Inflammatory macrophage treated with lipopolysaccharide for 4 hours (primary cell): ENCODE data around the gene ELOA.
"Not testable (repeated sequence)": the region's sequence is repeated elsewhere in the genome, so short reads cannot be mapped to it uniquely, and the experiment has no call there.

Experiments
- DNase-seq: peaks from one replicate; pipeline ENCODE4 v3.0.0-alpha.2; 2020

Gene ELOA

DNA sequence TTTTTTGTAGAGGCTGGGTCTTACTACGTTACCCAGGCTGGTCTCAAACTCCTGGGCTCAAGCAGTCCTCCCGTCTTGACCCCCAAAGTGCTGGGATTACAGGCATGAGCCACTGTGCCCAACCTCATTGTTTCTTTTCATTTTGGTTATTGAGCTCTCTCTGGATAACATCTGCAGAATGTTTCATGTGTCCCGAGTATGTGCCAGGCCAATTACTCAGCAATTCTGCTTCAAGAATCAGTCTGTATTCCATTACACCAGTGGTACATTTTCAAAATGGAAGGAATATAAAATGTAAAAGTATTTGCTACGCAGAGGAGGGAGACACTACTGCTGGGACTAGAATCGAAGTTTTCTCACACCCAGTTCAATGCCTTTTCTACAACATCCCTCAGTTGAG, 1.7 kb upstream of the ELOA start:
- DNase-seq: no peak

DNA sequence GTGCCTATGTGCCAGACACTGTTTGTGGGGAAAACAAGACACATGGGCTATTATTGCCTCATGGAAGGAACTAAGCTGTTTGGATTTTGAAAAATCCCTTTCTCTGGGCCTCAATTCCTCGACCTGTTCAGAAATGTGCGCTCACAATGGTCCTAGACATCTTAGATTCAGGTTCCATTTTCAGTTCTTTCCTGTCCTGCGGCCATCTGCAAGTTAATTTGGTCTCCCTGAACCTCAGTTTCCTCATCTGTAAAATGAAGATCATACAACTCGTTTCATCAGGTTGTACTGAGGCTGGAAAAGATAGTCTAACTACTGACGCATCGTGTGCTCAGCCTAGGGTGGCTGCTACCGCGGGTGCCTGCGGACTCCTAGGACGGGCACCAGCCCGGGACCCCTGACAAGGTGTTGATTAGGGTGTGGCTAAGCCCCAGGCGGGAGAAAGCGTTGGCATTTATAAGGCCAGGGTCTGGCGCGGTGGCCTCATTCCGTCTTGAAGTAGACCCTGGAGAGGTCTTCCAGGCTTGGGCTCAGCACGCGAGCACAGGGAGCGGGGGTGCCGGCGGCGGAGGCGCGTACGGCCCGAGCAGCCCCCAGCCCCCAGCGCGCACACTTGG, 493 bp upstream of the ELOA start:
- DNase-seq: no peak

DNA sequence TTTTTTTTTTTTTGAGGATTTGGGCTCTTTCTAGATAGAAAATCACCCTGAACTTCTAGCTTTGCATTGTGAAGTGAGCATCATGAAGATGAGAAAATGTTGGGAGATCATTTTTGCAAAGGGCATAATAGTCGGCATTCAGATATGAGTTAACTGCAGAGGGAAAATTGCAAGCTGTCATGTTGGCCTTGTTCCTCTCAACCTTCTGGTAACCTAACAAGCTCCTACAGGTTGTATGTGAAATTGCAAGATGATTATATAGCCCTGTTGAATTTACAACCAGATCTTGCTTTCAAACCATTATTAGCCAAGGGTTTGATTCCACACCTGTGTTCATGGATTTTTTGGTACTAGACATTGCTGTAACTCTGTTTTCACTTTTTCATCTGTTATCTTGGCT, 2.2 kb downstream of the ELOA start:
- DNase-seq: peak; percentile 59

DNA sequence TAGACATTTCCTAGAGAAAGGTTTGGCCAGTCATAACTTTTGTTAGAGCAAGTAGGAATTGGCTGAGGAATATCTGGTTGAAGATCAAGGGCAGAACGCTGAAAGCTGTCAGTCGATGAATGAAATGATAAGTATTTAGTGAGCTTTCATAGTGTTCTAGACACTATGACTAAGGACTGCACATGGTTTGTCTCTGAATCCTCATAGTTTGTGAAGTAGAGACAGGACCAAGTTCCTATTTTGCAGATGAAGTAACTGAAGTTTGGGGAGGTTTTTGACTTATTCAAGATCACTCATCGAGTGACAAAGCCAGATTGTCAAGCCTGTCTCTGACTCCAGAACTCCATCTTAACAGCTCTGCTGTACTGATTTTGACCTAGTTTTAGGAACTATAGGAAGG, 4.7 kb downstream of the ELOA start:
- DNase-seq: peak; percentile 61

DNA sequence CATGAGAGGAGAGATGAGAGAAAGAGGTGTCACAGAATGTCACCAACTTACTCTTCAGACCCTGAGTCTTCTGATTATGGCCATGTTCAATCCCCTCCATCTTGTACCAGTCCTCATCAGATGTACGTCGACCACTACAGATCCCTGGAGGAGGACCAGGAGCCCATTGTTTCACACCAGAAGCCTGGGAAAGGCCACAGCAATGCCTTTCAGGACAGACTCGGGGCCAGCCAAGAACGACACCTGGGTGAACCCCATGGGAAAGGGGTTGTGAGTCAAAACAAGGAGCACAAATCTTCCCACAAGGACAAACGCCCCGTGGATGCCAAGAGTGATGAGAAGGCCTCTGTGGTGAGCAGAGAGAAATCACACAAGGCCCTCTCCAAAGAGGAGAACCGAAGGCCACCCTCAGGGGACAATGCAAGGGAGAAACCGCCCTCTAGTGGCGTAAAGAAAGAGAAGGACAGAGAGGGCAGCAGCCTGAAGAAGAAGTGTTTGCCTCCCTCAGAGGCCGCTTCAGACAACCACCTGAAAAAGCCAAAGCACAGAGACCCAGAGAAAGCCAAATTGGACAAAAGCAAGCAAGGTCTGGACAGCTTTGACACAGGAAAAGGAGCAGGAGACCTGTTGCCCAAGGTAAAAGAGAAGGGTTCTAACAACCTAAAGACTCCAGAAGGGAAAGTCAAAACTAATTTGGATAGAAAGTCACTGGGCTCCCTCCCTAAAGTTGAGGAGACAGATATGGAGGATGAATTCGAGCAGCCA, 8.0 kb downstream of the ELOA start:
- DNase-seq: peak; percentile 64

DNA sequence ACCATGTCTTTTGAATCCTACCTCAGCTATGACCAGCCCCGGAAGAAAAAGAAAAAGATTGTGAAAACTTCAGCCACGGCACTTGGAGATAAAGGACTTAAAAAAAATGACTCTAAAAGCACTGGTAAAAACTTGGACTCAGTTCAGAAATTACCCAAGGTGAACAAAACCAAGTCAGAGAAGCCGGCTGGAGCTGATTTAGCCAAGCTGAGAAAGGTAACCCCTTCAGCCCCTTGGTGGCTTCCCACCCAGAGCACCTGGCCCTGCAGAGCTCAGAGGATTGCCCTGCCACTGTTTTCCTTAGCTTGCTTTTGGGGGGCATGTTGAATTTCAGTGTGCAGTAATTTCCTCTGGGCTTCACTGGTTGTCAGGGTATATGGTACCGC, 8.5 kb downstream of the ELOA start:
- no peak for DNase-seq

DNA sequence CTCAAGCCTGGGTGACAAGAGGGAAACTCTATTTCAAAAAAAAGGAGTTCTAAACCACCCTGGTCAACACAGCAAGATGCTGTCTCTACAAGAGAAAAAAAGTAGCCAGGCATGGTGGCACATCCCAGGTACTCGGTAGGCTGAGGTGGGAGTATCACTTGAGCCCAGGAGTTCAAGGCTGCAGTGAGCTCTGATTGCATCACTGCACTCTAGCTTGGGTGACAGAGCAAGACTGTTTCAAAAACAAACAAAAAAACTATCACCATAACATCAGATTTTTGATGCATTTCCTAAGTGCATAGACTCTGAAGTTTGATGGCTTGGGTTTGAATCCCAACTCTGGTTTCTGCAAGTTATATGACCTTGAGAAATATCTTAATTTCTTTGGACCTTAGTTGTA, 9.6 kb downstream of the ELOA start:
- DNase-seq: no peak

DNA sequence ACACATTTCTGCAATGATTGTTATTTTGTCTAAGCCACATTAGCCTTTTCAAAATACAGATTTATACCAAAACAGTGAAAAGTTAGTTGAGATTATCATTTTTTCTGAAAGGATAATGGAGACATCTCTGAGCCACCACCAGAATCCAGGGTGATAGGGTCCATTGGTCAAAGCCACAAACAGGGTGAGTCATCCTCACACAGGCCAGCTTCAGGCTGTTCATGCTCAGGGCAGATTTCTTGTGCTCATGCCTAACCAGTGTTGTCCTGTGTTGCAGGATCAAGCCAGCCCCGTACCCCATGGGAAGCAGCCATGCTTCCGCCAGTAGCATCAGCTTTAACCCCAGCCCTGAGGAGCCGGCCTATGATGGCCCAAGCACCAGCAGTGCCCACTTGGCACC, 13.4 kb downstream of the ELOA start:
- DNase-seq: no peak

DNA sequence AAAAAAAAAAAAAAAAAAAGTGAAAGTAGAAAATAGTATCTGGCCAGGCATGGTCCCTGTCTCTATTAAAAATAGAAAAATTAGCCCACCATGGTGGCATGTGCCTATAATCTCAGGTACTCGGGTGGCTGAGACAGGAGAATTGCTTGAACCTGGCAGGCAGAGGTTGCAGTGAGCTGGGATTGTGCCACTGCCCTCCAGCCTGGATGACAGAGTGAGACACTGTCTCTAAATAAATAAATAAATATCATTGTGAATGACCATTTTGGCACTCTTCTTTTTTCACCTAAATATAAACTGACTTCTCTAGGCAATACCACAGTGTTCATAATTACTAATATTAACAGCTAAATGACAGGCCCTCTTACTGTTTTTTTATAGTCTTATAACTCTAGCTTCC, 14.5 kb downstream of the ELOA start:
- no peak for DNase-seq

DNA sequence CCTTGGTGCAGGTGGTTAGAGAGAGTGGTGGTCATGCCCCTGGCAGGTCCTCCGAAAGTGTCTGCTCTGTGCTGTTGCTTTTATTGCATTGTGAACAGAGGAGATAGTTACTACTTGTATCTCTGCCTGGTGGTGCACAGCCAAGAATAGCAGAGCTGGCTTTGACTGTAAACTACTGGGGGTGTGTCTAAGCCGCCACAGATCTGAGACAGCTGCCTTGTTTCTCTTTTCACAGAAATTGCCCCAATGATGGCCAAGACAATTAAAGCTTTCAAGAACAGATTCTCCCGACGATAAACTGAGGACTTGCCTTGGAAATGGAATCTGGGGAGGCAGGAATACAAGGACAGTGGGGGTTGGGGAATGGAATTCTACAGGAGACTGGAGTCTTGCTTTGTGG, 16.0 kb downstream of the ELOA start:
- no peak for DNase-seq

DNA sequence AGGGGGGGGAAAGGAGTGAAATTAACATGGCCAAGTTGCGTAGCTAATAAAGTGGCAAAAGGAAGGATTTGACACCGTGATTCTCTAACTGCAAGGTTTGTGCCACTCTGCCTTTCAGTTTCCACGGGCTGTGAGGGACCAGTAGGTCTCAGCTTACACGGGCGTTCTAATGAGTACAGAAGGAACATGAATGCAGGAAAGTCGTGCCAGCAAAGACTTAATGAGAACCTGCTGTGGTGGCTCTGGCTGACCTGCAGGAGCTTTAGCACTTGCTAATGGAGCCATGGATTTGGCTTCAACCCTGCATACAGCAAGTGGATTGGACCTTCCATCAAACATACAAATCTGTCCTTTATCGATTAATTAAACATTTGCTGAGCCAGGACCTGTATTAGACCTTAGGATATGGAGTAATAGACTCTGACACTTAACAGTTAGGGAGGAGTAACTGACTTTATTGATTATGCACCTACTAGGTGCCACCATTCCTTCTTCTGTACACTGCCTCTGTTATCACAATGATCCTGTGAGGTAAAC, 19.8 kb downstream of the ELOA start:
- DNase-seq: no peak

DNA sequence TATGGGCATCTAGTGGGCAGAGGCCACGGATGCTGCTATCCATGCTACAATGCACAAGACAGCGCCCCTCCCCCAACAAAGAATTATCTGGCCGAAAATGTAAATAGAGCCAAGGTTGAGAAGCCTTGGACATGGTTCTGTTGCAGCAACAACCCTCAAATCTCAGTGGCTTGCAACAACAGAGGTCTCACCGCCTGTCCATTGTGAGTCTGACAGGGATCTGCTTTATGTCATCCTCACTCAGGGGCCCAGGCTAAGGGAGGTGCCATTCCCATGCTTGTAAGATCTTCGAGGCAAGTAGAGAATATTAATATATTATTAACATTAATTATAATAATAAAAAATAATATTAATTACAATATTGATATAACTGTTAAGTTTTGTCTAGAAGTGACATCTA, 25.5 kb downstream of the ELOA start:
- DNase-seq: no peak

DNA sequence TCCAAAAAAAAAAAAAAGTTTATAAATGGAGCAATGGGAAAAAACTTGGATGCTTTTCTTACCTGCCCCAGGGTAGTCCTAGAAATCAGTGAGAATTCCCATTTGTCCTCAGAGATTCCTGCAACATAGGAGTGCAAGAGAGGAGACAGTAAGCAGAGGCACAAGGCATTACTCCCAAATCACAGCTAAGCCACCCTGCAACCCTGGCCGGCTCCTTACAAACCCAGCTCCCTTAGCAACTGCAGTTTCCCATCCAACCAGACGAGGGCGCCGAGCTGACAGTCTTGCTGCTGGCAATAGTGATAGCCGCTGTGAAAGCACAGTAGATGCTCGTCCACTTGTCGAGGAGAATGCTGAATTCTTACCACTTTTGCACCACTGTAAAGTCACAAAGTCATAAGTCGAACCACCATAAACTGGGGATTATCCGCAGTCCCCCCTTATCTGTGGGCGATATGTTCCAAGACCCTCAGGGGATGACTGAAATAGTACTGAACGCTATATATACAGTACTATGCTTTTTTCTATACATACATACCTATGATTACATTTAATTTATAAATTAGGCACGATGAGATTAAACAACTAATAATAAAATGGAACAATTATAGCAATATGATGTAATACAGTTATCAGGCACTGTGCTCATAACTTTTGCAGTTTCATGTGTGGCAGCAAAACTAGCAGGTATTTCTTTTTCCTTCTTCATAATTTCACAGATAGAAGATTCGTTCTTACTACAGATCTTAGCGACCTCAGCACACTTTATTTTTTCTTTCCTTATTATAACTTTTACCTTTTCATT, 29.0 kb downstream of the ELOA start:
- peak; percentile 84 for DNase-seq

DNA sequence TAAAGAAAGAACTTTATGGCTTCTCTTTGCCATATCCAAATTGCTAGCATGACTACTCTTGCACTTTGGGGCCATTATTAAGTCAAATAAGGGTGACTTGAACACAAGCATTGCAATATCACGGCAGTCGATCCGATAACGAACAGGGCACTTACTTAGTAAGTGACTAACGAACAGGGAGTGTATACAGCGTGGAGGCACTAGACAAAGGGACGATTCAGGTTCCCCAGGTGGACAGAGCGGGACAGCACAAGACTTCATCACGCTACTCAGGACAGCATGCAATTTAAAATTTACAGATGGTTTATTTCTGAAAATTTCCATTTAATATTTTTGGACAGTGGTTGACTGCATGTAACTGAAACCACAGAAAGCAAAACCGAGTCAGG, 29.6 kb downstream of the ELOA start:
- no peak for DNase-seq

DNA sequence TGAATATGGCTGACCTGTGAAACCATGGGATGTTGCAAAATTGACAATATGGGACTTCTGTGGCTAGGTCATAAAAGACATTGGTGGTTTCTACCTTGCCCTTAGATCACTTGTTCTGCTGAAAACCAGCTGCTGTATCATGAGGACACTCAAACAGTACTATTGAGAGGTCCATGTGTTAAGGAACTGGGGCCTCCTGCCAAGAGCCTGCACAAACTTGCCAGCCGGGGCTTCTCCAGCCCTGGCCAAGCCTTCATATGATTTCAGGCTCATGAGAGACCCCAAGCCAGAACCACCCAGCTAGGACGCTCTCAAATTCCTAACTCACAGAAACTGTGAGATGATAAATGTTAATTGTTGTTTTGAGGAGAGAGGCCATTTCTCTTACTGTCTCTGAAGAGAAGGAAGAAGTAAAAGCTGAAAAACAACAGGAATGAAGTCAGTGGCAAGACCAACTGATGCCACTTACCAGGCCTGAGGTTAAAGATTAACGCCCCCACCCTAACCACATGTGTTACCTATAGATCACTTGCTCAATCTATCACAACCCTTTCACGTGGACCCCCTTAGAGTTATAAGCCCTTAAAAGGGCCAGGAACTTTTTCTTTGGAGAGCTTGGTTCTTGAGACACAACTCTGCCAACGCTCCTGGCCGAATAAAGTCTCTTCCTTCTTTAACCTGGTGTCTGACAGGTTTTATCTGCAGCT, 31.1 kb downstream of the ELOA start:
- DNase-seq: no peak

DNA sequence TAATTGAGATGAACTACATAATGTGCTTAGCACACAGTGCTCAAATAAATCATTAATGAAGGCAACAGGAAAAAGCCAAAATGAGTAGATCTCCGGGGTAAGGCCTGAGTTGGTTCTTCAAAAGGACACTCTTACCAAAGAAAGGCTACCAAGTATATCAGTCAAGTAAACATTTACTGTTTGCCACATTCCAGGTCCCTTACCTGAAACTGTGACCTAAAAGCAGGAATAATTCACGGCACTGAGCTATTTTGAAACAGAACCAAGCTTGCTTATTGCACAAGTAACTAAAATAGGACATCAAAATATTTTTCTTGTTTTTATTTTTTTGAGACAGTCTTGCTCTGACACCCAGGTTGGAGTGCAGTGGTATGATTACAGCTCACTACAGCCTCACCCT, 32.9 kb downstream of the ELOA start:
- no peak for DNase-seq

DNA sequence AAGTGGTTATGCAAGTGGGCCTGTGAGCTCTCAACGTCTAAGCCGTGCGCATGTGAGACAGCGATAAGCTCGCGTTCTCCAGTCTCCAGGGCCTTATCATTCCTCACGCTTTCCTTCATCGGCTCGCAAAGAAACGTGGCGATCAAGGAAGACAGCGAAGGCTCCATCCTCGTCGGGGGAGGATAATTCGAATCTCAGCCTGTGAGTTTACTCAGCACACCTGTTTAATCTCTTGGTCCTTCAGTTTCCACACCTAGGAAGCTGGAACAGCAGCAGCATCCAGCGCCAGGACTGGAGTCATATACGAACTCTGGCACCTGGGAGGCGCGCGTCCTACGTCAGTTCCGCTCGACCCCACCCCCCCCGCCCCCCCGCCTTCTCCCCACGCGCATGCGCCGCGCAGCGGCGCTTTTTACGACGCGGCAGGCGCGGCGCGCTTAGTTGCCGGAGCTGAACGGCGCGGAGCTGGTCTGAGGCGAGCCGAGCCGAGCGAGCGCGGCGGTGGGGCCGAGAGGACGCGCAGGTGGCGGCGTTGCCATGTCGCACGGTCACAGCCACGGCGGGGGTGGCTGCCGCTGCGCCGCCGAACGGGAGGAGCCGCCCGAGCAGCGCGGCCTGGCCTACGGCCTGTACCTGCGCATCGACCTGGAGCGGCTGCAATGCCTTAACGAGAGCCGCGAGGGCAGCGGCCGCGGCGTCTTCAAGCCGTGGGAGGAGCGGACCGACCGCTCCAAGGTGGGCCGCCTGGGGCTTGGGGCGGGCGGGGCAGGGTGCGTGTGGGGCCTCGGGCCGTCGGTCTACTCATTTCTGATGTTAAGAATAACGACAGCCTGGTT, 34.9 kb downstream of the ELOA start, which contains the start of gene PITHD1:
PITHD1 (plus strand) TSS at position 440 of the 836 bp plus-strand sequence; CDS start at position 538, 98 bp downstream.
- DNase-seq: peak; percentile 86

DNA sequence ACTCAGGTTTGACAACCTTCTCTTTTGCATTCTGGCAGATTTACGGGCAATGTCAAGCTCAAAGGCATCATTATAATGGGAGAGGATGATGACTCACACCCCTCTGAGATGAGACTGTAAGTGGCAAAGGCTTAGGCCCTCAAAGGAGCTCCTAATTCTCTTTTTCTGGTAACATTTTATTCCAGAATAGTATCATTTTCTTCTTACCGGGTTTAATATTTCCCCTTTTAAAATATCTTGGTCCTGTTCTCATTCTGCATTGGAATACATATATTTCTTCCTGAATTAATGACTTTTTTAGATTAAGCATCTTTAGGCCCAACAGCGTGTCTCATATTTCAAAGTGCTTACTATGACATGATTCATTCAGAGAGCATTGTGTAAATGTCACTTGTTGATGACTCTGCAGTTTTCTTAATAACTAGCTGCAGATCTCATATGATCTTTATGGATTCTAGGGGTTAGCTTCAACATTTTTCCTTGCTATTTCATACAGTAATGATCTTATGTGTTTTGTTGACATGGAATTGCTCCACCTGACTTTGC, 36.6 kb downstream of the ELOA start:
- peak; percentile 52 for DNase-seq

DNA sequence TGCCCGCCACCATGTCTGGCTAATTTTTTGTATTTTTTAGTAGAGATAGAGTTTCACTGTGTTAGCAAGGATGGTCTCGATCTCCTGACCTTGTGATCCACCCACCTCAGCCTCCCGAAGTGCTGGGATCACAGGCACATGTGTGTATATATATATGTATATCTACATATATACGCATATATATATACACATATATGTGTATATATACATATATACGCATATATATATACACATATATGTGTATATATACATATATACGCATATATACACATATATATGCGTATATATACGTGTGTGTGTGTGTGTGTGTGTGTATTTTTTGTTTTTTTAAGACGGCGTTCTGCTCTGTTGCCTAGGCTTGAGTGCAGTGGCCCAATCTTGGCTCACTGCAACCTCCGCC, 39.9 kb downstream of the ELOA start:
- not testable (repeated sequence) for DNase-seq

DNA sequence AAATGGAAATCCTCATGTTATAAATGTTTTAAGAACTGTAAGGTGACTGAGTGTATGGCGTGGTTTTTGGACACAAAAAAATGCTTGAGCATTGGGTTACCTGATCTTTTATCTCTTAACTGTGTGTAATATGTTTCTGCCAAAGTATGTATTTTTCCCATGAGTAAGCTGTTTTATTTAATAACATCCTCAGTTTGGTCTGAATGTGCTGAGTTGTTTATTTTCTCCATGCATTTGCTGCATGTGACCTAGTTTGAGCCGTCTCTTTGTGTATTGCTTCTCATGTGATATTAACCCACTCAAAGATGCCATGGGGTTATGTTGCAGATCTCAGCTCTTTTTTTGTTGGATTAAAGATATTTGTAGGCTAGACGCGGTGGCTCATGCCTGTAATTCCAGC, 41.6 kb downstream of the ELOA start:
- DNase-seq: no peak

DNA sequence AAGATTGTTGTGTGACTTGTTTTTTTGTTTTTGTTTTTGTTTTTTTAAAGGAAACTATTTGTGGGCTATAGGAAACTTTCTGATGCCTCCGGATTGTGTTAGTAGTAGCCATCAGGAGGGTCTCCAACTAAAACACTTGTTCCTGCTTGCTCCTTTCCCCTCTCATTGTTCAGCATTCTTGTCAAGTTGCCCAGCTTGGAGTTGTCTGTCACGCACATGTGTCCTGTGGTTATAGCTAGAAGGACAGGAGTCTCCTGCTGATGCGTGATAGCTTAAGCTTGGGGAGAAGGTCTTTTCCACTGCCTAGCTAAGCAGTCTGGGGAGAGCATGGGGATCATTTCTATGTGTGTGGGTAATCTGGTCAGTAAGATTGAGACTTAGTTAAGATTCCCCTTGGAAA, 44.4 kb downstream of the ELOA start:
- no peak for DNase-seq

DNA sequence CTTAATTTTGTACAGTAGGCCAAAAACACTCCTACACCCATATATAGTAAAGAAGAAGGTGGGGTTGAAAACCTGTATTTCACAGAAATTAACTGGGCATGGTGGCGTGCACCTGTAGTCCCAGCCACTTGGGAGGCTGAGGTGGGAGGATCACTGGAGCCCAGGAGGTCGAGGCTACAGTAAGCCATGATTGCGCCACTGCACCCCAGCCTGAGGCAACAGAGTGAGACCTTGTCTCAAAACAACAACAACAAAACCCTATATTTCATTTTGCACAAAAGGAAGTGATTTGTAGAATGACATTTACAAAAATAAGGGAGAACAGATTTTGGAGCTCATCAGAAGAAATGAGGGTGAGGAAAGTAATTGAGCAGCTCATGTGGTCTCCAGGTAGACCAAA, 45.4 kb downstream of the ELOA start:
- DNase-seq: no peak
